GM19467 (cell line): ENCODE results near the gene ZNF764.
"Not testable (repeated sequence)": the region's sequence is repeated elsewhere in the genome, so short reads cannot be mapped to it uniquely, and the experiment has no call there.

Experiments used
- ATAC-seq: cut with Tn5 transposase; IDR thresholded peaks from one replicate; pipeline ENCODE4 v1.9.1; 2021; ENCODE audit warnings: mild to moderate bottlenecking, moderate library complexity; ENCODE audit not compliant: unreplicated experiment

Gene ZNF764

GRCh38 chr16:30557957-30558788 lies at the start of gene ZNF764:
ZNF764 (minus strand) TSS chr16:30558374; CDS start chr16:30558182, 192 bp downstream.
- ATAC-seq = peak; percentile 90

- no peak for ATAC-seq
Measured at GRCh38 chr16:30606004-30606403, 47.8 kb upstream of the ZNF764 start.

GRCh38 chr16:30605158-30605557 lies 47.0 kb upstream of the ZNF764 start:
- no peak for ATAC-seq

GRCh38 chr16:30604316-30604947 lies 46.3 kb upstream of the ZNF764 start:
- no peak for ATAC-seq

- ATAC-seq = no peak
Measured at GRCh38 chr16:30603945-30604315, 45.8 kb upstream of the ZNF764 start.

- ATAC-seq = no peak
Measured at GRCh38 chr16:30602616-30603277, 44.6 kb upstream of the ZNF764 start.

GRCh38 chr16:30601966-30602365 lies 43.8 kb upstream of the ZNF764 start:
- no peak for ATAC-seq

GRCh38 chr16:30600929-30601328 lies 42.8 kb upstream of the ZNF764 start:
- no peak for ATAC-seq

GRCh38 chr16:30600215-30600614 lies 42.0 kb upstream of the ZNF764 start:
- ATAC-seq = no peak

GRCh38 chr16:30592871-30593270 lies 34.7 kb upstream of the ZNF764 start:
- no peak for ATAC-seq

- ATAC-seq = not testable (repeated sequence)
Measured at GRCh38 chr16:30590869-30591268, 32.7 kb upstream of the ZNF764 start.

- not testable (repeated sequence) for ATAC-seq
Measured at GRCh38 chr16:30589582-30589981, 31.4 kb upstream of the ZNF764 start.

GRCh38 chr16:30588651-30589050 lies 30.5 kb upstream of the ZNF764 start:
- no peak for ATAC-seq

GRCh38 chr16:30585400-30586191 lies 27.4 kb upstream of the ZNF764 start, which contains the start of gene ZNF785:
ZNF785 (minus strand) TSS chr16:30585697; CDS start chr16:30585611, 86 bp downstream.
- ATAC-seq = peak; percentile 80

- peak; percentile 26 for ATAC-seq
Measured at GRCh38 chr16:30585022-30585399, 26.8 kb upstream of the ZNF764 start.

GRCh38 chr16:30582611-30583340 lies 24.6 kb upstream of the ZNF764 start:
- no peak for ATAC-seq

GRCh38 chr16:30581457-30581856 lies 23.3 kb upstream of the ZNF764 start:
- no peak for ATAC-seq

- ATAC-seq = no peak
Measured at GRCh38 chr16:30574678-30575077, 16.5 kb upstream of the ZNF764 start.

- ATAC-seq = peak; percentile 71
Measured at GRCh38 chr16:30571445-30572322, 13.5 kb upstream of the ZNF764 start, which contains the start of gene ZNF688. ZNF688 (minus strand) TSS chr16:30571714; CDS start chr16:30571629, 85 bp downstream.
